HepG2 (cell line): ENCODE data around the gene MFN2. TPM values are rescaled to one million over a fixed set of nuclear protein-coding genes. Genes with fewer than 3 reads are reported as not detected.

Source experiments
- ATAC-seq: fragments of 200-7000 bp; cut with Tn5 transposase; 3 replicates; pipeline ENCODE4 v1.9.1; 2020; ENCODE audit warnings: mild to moderate bottlenecking, moderate library complexity
- BruUV-seq: library from RNA; stranded (reverse); fragments of 400-500 nt; replicated peaks from 2 replicates; lab custom pipeline; 2021; lab: Mats Ljungman, UMichigan
- CTCF ChIA-PET: fragments of 300-600 bp; formaldehyde crosslinking; extraction: SDS; loops from one replicate; lab custom pipeline; 2021; ENCODE audit warnings: low total read pairs, inconsistent platforms, low intra/inter-chr PET ratio; lab: Yijun Ruan, JAX
- POLR2A ChIA-PET: fragments of 350-600 bp; sonication (Branson Sonifier 250); formaldehyde crosslinking; loops from one replicate; lab custom pipeline; 2020; ENCODE audit warnings: antibody characterized with exemption, inconsistent platforms; lab: Yijun Ruan, JAX
- DNase-seq: peaks from one replicate; pipeline ENCODE4 v3.0.0-alpha.2; 2015; ENCODE audit warnings: low spot score
- FAIRE-seq: peaks from 3 replicates; lab custom pipeline; 2011; peaks lifted over from hg19 to GRCh38; lab: Jason Lieb, UNC
- H2AFZ ChIP-seq: one replicate; pipeline ENCODE4 v1.6.1; 2011; ENCODE audit warnings: low read length, inconsistent platforms
- H3K27ac ChIP-seq: fragments of 300-600 bp; 3 replicates; pipeline ENCODE4 v1.8.0; 2011; ENCODE audit warnings: mixed run types, mild to moderate bottlenecking, mixed read lengths, low read length, inconsistent platforms; ENCODE audit not compliant: insufficient read depth; ENCODE audit errors: extremely low read length
- H3K27me3 ChIP-seq, 2 experiments: fragments of 200-600 bp in 1 of 2; 2 replicates in 1 of 2; 3 replicates in 1 of 2; pipeline versions ENCODE4 v1.6.0 to v1.8.0; 2011; ENCODE audit warnings: low read length in 2 of 2, mild to moderate bottlenecking in 2 of 2, moderate library complexity in 2 of 2, inconsistent platforms in 1 of 2; ENCODE audit not compliant: insufficient read depth in 2 of 2, control insufficient read depth in 1 of 2
- H3K36me3 ChIP-seq, 2 experiments: fragments of 200-600 bp in 1 of 2; replicated peaks in 1 of 2; 2 replicates in 1 of 2; 3 replicates in 1 of 2; pipeline versions ENCODE4 v1.5.1 to v1.8.0; 2011; ENCODE audit warnings: low read length in 2 of 2, inconsistent platforms in 1 of 2; ENCODE audit not compliant: insufficient read depth in 2 of 2, control insufficient read depth in 1 of 2
- H3K4me1 ChIP-seq: 2 replicates; pipeline ENCODE4 v1.5.1; 2012; ENCODE audit warnings: low read length, inconsistent platforms; ENCODE audit not compliant: insufficient read depth
- H3K4me2 ChIP-seq: 2 replicates; pipeline ENCODE4 v1.6.0; 2011; ENCODE audit warnings: low read depth, low read length, inconsistent platforms
- H3K4me3 ChIP-seq, 3 experiments: fragments of 200-600 bp in 1 of 3; sonication (generic), shearing (Covaris generic) in 1 of 3; replicated peaks in 1 of 3; 2 replicates each; pipeline ENCODE4 v1.5.1; 2011 to 2016; ENCODE audit warnings: low read length in 3 of 3, inconsistent platforms in 2 of 3, low read depth in 2 of 3, mild to moderate bottlenecking in 2 of 3, control low read depth in 1 of 3, mixed read lengths in 1 of 3; ENCODE audit not compliant: insufficient read depth in 1 of 3
- H3K79me2 ChIP-seq: one replicate; pipeline ENCODE4 v1.6.1; 2011; ENCODE audit warnings: low read length, inconsistent platforms; ENCODE audit not compliant: insufficient read depth
- H3K9ac ChIP-seq: 2 replicates; pipeline ENCODE4 v1.6.0; 2011; ENCODE audit warnings: mild to moderate bottlenecking, low read depth, low read length, inconsistent platforms; ENCODE audit not compliant: insufficient read depth
- H3K9me3 ChIP-seq: 2 replicates; pipeline ENCODE4 v1.5.1; 2012; ENCODE audit warnings: mild to moderate bottlenecking, low read length
- H4K20me1 ChIP-seq: 2 replicates; pipeline ENCODE4 v1.6.0; 2011; ENCODE audit warnings: inconsistent platforms, mild to moderate bottlenecking, low read length, moderate library complexity; ENCODE audit not compliant: insufficient read depth
- HNRNPL ChIP-seq: fragments of 200-400 bp; formaldehyde crosslinking; IDR thresholded peaks from 2 replicates; pipeline ENCODE4 v1.6.1; 2017; ENCODE audit warnings: mild to moderate bottlenecking, low read depth, low read length
- HOXA3 ChIP-seq: sonication (generic); formaldehyde crosslinking; IDR thresholded peaks from 2 replicates; pipeline ENCODE4 v1.5.0; 2020; ENCODE audit warnings: missing genetic modification reagents
- MYC ChIP-seq: sonication (generic); formaldehyde crosslinking; IDR thresholded peaks from 2 replicates; pipeline ENCODE4 v1.9.0; 2021; ENCODE audit warnings: missing genetic modification reagents, borderline replicate concordance
- TBP ChIP-seq: sonication (generic); formaldehyde crosslinking; IDR thresholded peaks from 2 replicates; pipeline ENCODE4 v1.5.0; 2020; ENCODE audit warnings: missing genetic modification reagents
- ZMYM3 ChIP-seq: sonication (generic); formaldehyde crosslinking; IDR thresholded peaks from 2 replicates; pipeline ENCODE4 v1.5.1; 2020; ENCODE audit warnings: mild to moderate bottlenecking, missing genetic modification reagents
- ZNF124 ChIP-seq: sonication (generic); formaldehyde crosslinking; IDR thresholded peaks from 2 replicates; pipeline ENCODE4 v1.4.0; 2020; ENCODE audit warnings: missing genetic modification reagents
- ZNF24 ChIP-seq: fragments of 450-650 bp; IDR thresholded peaks from 2 replicates; pipeline ENCODE4 v1.6.1; 2017; ENCODE audit warnings: antibody characterized with exemption, mild to moderate bottlenecking
- ZNF33B ChIP-seq: sonication (generic); formaldehyde crosslinking; IDR thresholded peaks from 2 replicates; pipeline ENCODE4 v1.5.1; 2020; ENCODE audit warnings: mild to moderate bottlenecking, missing genetic modification reagents
- ZNF768 ChIP-seq: sonication (generic); formaldehyde crosslinking; IDR thresholded peaks from 2 replicates; pipeline ENCODE4 v1.4.0; 2020; ENCODE audit warnings: missing genetic modification reagents
- WGBS: methylation state at CpG from one replicate; pipeline ENCODE4 v1.1.6; 2017; ENCODE audit warnings: low lambda C conversion rate; 5-methylcytosine and 5-hydroxymethylcytosine counted together
- in situ Hi-C: cut with HindIII; loops from 2 replicates; pipeline ENCODE4 v1.10.0; 2017; ENCODE audit warnings: low pct_unique_long_range_greater_than_20kb; ENCODE audit not compliant: extremely low pct_ligation_motif_present
- intact Hi-C: fragments of 100-400 bp; cut with micrococcal nuclease; formaldehyde crosslinking; loops from one replicate; pipeline ENCODE4 v1.10.0; 2022; ENCODE audit not compliant: unreplicated experiment
- polyA plus RNA-seq, 8 experiments: library from polyadenylated mRNA; depleted of rRNA in 3 of 8; stranded (reverse) in 7 of 8; unstranded in 1 of 8; fragments of >200 nt; fragmentation: Illumina TruSeq in 4 of 8; extraction: Trizol in 4 of 8; gene quantifications; 2 replicates each; pipeline versions ENCODE4 v1.2.1 to v1.2.3, GENCODE V29; 2011 to 2016; ENCODE audit warnings: low read depth in 4 of 8, missing spikeins in 1 of 8, mixed read lengths in 1 of 8; ENCODE audit not compliant: insufficient read depth in 1 of 8
- total RNA-seq, 5 experiments: library from RNA; depleted of rRNA; stranded (reverse); fragments of >200 nt; fragmentation: Illumina TruSeq; extraction: Trizol; gene quantifications; 2 replicates each; pipeline ENCODE4 v1.2.3, GENCODE V29; 2016; ENCODE audit warnings: low read depth in 1 of 5

Gene MFN2
- total and polyA plus RNA-seq, 2 of the 13 experiments (the other 11 are each of a cell fraction or from before 2014, with no cell fraction given): 38.7 to 60.9 TPM

DNA sequence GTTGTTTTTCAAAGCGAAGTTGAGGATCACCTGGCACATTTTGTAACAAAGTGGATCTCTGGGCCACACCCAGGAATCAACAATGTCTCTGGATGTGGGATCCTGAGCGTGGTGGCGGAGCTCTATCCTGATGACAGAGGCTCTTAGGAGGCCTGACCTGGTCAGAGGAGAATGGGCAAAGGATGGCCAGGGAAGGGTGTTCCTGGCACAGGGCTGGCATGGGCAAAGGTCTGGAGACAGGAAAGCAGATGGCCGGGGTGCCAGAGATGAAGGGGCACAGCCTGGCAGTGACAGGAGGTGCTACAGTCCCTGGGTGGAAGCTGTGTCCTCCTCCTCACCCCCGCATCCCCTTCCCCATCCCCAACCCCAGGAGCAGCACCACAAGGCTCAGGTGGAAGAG lies 20.0 kb upstream of the MFN2 start (continued):
- TF ChIP-seq ZNF124 (CRISPR knock-in tag): no peak
- no peak for TF ChIP-seq MYC (CRISPR knock-in tag)
- no peak for TF ChIP-seq HOXA3
- no peak for TF ChIP-seq TBP
- no peak for TF ChIP-seq ZNF24

DNA sequence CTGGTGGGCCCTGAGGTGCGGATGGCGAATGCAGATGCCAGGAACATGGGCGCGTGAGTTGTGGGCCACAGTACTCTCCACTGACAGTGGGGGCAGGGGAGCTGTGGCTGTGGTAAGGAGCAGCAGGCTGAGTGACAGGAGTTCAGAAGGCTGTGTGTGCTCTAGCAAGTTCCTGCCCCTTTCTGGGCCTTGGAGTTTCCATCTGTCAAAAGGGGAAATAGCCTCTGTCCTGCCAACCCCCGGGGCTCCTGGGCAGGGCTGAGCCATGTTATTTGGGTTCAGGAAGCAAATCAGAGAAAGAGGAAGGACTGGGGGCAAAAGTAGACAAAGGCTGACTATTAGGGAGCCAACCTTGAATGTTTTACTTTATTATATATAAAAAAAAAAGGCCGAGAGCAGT lies 19.5 kb upstream of the MFN2 start:
- ATAC-seq (no peak), FAIRE-seq (no peak), DNase-seq (no peak)
- ChIA-PET CTCF (no interaction called here), POLR2A (interaction anchor here (1.5 to 1.9 kb wide), 2 partner anchors 19 to 51 kb away, joined by 3 to 6 read pairs; no protein-coding TSS in a partner anchor)
- Histone ChIP-seq H3K4me1 (peaks cover 20% of the 10 kb centered on the region), H3K27me3 (no peaks in the 10 kb centered on the region), H3K9ac (no peak overlapping the region), H3K36me3 (peaks cover 29 to 65% of the 10 kb centered on the region in 2 experiments), H3K27ac (peak overlapping the region; percentile 44), H3K79me2 (no peaks in the 10 kb centered on the region), H4K20me1 (no peaks in the 10 kb centered on the region), H3K4me3 (no peak overlapping the region), H2AFZ (no peak overlapping the region), H3K4me2 (no peak overlapping the region), H3K9me3 (no peaks in the 10 kb centered on the region)
- no TSS peak for BruUV-seq
- in situ Hi-C loops (loop anchor here (5.0 to 10.0 kb wide), 2 partner anchors 48 to 126 kb away; no protein-coding TSS in a partner anchor), intact Hi-C loops (no loop called here)
- TF ChIP-seq ZNF33B (no peak), ZNF768 (CRISPR knock-in tag) (peak; percentile 94), HNRNPL (0 out of 2 replicates have a peak, but pooled peaks have one; percentile 35), ZMYM3 (CRISPR knock-in tag) (0 out of 2 replicates have a peak, but pooled peaks have one; percentile 13)
- 81% methylated on average over 6 of the region's 6 CpGs for WGBS
